ENCODE results near the gene UNK.
A peak's percentile ranks its signal among the peaks of the same experiment; 100 is the strongest.
"Not testable (repeated sequence)": the region's sequence is repeated elsewhere in the genome, so short reads cannot be mapped to it uniquely, and the experiment has no call there.

UNK gene

DNA sequence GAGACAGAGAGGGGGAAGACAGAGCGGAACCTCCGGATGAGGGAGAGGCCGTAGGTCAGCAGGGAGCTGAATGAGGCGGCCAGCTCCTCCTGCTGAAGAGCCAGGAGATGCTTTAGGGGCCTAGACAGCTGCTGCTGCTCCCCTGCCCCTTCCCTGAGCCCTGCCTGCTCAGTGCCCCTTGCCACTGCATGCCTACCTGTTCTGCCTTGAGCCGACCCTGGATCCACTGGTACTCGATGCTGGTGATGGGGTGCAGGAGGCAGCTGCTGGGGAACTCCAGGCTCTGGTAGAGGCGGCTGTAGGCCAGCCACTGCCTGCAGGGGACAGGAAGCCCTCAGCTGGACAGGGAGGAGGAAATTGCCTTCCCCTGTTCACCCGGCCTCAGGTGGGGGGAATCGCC is 52.0 kb downstream of the UNK start:
- no peak for DNase-seq

DNA sequence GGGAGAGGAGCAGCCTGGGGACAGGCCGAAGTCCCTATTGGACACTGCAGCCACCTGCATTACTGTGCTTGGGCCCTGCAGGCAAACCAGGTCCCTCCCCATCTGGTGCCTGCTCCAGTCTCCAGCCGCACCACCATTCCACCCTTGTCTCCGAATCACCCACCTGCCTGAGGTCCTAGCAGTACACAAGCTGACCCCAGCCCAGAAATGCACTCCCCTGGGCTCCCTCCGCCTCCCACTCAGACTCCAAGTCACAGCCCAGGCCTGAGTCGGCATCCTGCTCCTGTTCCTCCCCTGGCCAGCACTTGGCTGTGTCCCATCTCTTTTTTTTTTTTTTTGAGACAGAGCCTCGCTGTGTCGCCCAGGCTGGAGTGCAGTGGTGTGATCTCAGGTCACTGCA is 53.3 kb downstream of the UNK start:
- no peak for DNase-seq

DNA sequence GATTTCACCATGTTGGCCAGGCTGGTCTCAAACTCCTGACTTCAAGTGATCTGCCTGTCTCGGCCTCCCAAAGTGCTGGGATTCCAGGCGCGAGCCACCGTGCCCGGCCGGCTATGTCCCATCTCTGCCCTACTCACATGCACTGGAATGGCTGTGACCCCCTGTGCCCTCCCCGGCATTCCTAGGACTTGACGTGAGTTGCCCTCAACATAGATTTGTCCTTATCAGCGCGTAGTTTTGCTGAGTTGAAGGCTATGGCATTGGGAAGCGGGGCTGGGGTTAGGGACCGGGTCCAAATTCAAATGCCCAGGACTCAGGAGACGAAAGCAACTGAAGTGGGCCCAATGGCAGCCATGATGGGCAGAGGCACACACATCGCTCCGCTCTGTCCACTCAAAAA is 53.8 kb downstream of the UNK start:
- no peak for DNase-seq

DNA sequence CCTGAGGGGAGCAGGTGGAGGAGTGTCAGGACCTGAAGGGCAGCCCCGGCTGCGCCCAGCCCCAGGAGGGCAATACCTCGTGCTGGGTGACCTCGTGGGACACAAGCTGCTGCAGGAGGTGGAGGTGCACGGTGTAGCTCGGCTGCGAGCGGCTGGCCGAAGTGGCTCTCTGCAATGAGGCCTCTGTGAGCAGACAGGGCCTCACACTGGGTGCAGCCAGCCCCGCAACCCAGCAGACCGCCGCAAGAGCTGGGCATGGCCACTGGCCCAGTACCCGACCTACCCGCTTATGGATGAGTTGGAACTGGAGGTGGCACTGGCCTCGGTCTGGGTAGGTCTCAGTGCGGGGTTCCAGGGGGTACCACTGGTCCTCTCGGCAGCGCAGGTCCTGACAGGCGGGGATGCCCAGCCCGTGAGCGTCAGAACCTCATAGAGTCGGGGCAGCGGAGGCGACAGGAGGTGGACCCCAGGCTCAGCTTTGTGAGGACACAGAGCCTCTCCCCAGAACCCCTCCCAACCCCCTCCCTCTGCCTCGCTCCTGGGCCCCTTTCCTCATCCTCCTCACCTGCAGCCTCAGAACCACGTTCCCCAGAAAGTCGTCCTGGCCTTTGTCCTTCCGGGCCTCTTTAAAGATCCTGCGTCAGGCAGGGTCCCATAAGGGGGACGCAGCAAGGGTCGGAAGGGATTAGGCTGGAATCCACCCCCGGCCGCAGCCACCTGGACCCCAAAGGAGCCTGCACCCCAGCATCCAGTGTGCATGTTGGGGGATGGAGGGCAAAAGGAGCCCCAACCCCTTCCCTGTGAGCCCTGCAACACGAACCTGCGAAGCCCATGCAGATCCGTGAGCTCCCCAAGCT is 55.6 kb downstream of the UNK start:
- DNase-seq = no peak

DNA sequence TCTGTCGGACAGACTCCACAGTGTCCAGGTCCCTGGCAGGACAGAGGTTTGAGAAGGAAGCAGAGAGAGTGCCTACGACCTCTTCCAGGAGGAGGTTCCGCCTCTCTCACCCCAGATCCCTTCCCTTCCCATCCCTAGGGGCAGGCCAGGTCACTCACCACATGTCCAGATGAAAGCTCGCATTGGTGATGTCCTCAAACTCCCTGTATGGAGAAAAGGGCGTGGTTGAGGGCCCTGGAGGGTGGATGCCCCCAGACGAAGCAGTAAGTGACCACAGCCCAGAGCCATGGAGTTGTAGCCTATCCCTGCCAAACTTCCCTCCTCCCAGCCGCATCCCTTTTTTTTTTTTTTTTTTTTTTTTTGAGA is 56.2 kb downstream of the UNK start:
- no peak for DNase-seq

DNA sequence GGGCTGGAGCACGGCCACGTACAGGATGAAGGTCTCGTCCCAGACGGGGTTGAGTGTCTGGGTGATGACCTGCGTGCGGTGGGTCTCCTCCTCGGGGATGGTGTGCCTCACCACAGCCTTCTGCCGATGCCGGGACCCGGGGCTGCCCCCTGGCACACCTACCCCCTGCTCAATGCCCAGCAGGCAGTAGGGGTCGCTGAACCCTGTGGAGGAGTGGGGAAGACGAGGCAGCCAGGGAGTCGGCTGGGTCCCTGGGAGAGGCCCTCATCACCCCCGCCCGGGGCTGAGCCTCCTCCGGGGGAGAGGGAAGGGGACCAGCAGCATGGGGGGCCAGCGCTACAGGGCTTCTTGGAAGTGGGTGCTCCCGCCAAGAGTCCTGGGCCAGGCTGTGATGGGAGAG is 57.8 kb downstream of the UNK start:
- DNase-seq = no peak

DNA sequence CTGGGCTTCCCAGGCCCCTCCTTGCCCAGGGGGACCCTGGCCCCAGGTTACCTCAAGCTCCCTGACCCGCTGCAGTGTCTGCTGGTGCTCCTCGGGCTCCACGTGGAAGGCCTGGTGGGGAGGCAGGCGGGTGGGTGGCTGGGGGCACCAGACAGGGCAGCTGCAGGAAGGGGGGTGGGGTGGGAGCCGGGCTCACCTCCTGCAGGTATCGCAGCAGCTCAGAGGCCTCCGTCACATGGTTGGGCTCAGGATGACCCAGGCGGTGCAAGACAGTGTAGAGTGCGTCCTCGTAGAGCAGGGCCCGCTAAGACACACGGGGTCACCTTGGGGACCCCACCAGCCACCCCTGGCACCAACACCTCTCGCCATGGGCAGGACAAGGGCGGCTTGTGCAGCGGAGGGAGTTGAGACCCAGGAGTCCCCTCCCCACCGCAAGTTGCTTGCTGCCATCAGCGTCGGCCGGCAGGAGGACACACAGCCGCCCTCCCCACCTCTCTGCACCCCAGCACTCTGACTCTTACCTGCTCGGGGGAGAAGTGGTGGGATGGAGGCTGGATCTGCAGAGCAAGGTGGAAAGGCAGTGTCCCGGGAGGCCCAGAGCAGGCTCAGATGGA is 58.5 kb downstream of the UNK start:
- DNase-seq = no peak

DNA sequence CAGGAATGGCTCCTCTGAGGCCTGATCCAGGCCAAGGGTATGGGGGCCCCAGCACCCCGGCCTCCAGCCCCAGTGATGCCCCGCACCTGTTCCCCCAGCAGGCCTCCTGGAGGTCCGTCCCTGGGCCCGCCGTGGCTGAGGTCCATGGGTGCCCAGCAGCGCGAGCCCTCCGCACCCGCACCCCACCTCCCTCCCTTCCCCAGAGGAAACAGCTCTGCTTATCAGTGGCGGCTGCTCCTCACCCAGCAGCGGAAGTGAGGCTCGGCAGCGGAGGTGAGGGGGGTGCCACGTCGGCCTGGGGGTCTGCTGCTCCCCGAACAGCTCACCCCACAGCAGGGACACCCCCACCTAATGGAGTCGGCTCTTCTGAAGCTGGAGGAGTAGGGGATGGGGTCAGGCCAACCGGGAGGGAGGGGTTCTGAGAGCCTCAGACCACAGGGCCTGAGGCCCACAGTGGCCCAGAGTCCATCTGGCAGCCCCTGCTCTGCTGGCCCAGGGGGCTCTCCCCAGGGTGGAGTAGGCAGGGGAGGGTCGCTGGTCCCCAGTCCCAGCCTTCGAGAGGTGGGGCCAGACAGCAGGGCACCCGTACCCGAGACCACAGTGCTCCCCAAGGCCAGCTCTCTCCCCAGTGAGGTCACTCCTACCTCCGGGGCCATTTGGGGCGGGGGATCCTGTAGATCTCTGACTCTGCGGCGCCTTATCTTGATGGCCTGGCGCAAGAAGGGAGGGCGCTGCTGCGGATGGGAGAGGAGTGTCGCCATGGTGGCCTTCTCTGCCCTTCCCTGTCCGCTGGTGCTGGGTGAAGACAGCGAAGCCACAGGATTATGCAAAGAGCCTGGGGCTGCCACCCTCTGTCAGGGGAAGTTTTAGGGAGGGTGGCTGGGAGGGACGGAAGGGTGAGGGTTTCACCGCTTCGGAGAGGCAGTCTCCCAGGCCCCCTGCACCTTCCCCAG is 59.2 kb downstream of the UNK start, which contains the start of gene UNC13D:
TSS of gene UNC13D (minus strand) at position 828 of the 953 bp plus-strand sequence. CDS start at position 761, 67 bp downstream.
- no peak for DNase-seq

DNA sequence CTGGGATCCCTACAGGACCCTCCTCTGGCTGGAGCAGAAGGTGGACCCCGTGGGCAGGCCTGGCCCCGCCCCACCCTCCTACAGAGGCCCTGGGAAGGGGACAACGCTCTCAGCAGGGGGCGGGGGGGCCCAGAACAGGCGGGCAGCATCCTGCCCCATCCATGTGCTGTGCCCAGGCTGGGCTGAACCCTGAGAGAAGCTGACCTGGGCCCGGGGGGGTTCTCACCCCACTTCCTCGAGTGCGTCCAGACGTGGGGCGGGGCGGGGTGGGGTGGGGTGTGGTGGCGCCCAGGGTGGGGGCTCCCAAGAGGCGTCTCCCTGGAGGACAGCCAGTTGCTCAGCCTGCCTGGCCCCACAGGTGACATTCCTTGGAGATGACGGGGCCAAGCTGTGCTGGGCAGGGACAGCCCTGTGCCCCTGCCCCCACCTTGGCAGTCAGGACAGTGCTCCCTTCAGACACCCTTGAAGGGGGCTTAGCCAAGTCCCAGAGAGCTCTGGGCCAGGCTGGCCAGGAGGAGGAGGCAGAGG is 60.0 kb downstream of the UNK start:
- DNase-seq = no peak

DNA sequence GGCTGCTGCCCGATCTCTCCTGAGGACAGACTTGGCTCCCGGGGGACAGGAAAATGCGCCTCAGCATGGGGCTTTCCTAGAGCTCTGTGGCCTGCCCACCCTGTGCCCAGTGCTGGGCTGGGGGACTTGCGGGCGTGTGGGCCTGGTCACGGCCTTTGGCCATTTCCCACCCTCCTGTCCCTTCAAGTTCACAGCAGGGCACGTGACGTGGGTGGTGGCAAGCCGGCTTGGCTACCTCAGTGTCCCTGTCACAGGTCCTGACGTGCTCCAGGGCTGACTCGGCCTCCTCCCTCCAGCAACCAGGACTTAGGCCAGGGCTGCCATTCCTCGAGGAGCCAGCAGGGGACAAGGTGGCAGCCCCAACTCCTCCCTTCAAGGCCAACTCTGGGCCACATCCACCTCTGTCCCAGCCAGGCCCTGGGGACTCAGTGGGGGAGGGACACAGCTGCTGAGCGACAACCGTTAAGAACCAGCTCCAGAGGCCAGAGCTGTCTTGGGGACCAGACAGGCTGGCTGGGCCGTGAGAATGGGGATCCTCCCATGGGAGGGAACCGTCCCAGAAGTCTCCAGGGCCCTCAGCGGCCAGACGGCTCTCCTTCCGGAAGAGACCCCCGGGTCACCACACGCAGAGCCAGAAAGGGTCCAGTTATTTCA is 60.6 kb downstream of the UNK start:
- DNase-seq = peak; percentile 46

DNA sequence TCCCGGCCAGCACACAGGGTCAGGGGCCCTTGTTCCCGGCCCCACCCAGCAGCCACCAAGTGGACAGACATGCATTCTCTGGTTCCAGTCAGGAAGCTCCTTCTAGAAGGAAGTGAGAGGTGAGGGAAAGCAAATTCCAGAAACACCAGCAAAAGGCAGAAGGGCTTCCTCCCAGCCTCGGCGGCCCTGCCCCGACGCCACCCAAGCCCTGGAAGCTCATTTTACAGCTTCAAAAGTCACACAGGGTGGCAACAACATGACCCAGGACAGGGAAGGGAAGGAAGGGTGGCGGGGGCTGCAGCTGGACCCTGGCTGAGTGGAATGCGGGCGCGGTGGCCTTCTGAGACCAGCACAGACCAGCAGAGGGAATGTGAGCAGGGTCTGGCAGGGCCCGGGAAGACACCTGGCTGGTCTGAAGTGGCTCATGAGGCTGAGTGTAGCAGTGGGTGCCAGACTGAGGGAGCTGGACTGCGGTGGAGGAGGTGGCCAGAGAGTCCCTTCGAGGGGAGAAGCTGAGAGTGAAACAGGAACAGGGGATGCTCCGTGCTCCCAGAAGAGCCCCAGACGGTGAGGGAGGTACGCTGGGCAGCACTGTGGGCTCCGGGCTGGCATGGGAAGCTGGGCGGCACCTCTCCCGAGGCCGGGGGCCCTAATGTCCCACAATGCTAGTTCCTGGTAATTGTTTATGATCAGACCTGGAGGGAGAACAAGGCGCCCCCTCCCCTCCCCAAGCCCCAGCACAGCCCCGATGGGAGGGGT is 61.5 kb downstream of the UNK start:
- DNase-seq = no peak

DNA sequence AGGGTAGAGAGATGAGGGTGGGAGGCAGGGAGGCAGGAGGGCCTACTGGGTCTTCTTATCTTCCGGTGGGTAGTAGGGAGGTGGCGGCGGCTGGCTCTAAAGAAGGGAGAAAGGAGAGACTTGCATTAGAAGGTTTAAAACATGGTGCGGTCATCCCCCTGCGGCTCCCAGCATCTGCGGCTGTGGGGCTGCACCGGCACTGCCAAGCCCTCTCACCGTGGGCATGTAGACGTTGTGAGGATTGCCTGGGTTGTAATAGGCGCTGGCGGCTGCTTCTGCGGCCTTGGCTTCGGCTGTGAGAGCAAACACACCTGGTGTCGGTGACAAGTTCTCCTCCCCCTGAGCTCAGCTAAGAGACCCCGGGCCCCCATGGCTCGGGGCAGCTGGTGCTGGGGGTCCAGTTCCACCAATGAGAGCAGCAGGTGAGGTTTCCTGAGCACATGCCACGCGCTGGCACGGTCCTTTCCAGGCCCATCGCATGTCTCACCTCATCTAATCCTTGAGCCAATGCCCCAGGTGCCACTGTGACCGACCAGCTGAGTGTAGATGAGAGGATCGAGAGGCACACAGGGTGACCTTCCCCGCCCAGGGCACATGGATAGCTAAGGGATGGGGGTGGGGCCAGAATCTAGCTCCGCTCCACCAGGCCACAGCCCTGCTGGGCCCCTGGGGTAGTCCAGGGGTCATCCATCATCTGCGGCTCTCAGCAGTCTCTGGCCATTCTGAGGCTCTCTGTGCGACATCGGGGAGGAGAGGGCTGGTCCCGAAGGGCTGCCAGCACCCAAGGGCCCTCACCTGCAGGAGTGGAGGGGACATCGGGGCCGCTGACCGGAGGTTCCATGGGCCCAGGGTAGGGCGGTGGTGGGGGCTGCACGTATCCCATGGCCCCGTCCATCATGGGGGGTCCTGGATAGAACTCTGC is 62.3 kb downstream of the UNK start:
- no peak for DNase-seq

DNA sequence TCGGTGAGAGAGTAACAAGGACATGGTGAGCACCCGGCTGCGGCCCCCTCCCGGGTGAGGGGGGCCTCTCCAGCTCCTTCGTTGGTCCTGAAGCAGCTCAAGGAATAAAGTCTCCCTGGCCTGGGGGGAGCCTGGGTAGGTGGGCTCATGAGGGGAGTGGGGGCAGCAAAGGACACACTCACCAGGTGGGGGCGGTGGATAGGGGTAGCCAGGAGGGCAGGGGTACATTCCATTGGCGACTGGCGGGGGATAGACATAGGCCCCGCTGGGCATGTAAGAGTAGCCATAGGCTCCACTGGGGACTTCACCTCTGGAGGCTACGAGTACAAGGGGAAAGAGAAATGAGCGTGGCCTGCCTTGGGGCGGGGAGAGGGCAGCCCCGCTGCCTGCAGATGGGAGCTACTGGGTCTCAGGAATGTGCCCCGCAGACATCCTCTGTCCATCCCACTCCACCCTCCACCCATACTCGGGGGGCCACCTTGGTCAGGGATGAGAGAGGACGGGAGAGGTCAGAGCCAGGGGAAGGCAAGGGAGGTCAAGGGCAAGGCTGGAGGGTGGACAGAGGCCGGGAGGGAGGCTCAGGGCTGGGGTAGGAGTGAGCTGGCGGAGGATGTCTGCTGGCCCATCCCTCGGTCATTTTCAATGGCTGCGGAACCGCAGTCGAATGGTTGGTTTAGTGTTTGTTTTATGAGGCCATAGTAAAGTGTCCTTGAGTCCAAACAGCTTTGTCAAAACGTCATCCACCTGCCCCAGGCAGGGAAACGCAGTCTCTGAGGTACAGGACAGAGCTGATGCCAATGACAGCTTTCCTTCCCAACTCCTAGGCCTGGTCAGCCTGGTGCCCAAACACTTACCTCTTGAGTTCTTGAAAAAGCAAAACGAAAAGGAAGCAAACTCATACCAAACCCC is 63.3 kb downstream of the UNK start:
- DNase-seq = no peak

DNA sequence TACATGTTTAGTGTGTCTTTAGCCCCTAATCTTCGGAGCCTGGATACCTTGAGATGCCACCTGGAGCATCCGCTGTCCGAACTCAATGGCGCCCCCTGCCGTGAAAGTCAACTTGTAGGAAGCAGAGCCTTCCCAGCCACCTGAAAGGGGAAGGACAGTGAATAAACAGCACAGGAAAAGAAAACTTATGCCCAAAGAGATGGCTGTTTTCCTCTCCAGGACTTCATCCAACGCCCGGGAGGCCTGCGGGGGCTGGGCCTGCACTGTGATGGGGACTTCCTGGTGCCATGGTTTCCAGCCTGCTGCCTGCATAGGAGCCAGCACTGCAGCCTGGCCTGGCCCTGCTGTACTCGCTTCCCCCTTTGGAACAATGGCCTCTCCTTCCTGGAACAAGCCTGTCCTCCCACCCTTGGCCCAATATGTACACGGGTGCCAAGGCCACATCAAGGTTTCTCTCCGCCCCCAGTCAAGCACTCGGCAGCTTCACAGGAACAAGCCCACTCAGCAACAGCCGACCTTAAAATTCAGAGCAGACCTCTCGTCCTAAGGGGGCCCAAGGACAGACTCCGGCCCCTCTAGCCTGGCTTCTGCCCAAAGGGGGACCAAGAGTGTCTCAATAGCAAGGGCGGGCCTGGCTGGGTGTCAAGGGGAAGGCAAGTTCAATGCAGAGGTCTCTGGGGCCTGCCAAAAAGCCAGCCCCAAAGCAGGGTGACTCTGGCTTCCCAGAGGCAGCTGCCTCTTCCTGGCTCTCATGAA is 64.1 kb downstream of the UNK start:
- no peak for DNase-seq

DNA sequence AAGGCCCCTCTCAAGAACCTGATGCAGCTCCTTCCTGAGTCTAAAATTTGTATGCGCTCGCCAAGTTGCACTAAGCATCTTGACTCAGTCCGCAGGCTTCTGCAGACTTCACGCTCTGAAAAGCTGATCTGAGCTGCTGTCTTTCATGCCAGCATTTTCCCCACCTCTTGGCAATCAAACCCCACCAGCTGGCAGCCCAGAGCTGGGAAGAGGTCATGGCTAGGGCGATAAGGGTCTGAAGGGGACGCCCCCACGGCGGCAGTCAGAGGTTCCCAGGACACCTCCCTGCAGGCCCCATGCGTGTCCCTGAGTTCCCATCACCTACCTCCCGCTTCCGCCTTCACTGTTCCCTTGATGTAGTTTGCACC is 64.7 kb downstream of the UNK start:
- DNase-seq = no peak

DNA sequence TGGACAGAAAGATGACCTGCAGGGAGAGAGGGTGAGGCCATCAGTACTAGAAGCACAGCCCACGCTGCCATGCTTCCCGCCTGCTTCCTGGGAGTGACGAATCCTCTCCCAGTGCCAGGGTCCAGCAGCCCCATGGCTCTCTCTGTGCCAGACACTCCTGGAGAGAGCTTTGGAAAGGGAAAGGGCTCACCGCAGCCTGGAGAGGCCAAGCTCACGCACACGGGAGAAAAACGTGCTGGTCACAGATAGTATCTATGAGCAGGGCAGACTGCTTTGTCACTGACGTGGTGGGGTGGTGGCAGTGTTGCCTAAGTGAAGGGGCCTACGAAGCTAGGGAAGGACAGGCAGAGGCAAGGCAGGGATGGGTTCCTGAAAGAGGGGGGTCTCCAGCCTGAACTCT is 65.1 kb downstream of the UNK start:
- DNase-seq = no peak

DNA sequence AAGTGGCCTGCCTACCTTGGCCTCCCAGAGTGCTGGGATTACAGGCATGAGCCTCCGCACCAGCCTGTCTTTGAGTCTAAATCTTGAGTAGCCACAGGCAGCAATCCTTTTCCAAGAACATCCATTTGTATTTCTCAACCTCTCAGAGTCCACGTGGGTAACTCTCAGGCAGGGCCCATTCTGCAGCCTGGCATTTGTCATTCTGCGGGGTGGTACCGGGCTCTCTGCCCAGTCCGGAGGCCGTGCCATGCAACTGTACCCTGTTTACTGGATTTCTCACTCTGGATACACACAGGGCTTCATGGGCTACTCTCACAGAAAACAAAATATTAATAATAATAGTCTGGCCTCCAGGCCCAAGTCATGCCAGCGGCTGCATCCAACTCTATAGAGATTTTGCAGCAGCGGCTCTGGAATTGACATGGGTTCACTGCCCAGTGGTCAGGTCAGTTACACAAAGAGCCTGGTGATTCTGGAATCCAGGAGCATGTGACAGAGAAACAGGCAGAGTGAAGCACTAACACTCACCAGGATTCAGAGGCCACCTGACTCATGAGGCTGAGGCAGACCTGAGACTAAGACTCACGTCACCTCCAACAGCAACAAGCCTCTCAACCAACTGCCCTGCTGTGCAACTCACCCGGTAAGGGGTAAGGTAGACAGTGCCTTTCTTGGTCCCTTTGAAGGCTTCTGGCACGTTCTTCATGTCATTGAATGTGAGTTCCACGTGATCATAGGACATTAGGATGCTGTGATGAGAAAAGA is 66.5 kb downstream of the UNK start:
- no peak for DNase-seq

DNA sequence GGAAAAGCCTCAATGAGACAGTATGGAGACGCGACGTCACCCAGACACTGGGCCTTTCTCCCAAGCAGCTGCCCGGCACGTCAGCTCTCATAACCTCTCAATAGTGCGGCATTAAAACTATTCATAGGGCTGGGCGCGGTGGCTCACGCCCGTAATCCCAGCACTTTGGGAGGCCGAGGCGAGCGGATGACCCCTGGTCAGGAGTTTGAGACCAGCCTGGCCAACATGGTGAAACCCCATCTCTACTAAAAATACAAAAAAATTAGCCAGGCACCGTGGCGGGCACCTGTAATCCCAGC is 67.0 kb downstream of the UNK start:
- DNase-seq = not testable (repeated sequence)
